Daoy (cell line): ENCODE results near the gene PARP14. TPM values are rescaled to one million over a fixed set of nuclear protein-coding genes. Genes with fewer than 3 reads are reported as not detected.
"Not testable (repeated sequence)": the region's sequence is repeated elsewhere in the genome, so short reads cannot be mapped to it uniquely, and the experiment has no call there.

ENCODE experiments used
- DNase-seq: peaks from one replicate; pipeline ENCODE4 v3.0.0-alpha.2; 2015; ENCODE audit warnings: low read depth
- total RNA-seq: library from RNA; depleted of rRNA; stranded (reverse); fragments of >200 nt; shearing (Covaris generic); gene quantifications from 2 replicates; pipeline ENCODE4 v1.2.3, GENCODE V29; 2014; rRNA removed

Gene PARP14, protein sequence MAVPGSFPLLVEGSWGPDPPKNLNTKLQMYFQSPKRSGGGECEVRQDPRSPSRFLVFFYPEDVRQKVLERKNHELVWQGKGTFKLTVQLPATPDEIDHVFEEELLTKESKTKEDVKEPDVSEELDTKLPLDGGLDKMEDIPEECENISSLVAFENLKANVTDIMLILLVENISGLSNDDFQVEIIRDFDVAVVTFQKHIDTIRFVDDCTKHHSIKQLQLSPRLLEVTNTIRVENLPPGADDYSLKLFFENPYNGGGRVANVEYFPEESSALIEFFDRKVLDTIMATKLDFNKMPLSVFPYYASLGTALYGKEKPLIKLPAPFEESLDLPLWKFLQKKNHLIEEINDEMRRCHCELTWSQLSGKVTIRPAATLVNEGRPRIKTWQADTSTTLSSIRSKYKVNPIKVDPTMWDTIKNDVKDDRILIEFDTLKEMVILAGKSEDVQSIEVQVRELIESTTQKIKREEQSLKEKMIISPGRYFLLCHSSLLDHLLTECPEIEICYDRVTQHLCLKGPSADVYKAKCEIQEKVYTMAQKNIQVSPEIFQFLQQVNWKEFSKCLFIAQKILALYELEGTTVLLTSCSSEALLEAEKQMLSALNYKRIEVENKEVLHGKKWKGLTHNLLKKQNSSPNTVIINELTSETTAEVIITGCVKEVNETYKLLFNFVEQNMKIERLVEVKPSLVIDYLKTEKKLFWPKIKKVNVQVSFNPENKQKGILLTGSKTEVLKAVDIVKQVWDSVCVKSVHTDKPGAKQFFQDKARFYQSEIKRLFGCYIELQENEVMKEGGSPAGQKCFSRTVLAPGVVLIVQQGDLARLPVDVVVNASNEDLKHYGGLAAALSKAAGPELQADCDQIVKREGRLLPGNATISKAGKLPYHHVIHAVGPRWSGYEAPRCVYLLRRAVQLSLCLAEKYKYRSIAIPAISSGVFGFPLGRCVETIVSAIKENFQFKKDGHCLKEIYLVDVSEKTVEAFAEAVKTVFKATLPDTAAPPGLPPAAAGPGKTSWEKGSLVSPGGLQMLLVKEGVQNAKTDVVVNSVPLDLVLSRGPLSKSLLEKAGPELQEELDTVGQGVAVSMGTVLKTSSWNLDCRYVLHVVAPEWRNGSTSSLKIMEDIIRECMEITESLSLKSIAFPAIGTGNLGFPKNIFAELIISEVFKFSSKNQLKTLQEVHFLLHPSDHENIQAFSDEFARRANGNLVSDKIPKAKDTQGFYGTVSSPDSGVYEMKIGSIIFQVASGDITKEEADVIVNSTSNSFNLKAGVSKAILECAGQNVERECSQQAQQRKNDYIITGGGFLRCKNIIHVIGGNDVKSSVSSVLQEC (N-terminal part only)
- 36.9 and 57.2 TPM in 2 replicates for total RNA-seq

DNA sequence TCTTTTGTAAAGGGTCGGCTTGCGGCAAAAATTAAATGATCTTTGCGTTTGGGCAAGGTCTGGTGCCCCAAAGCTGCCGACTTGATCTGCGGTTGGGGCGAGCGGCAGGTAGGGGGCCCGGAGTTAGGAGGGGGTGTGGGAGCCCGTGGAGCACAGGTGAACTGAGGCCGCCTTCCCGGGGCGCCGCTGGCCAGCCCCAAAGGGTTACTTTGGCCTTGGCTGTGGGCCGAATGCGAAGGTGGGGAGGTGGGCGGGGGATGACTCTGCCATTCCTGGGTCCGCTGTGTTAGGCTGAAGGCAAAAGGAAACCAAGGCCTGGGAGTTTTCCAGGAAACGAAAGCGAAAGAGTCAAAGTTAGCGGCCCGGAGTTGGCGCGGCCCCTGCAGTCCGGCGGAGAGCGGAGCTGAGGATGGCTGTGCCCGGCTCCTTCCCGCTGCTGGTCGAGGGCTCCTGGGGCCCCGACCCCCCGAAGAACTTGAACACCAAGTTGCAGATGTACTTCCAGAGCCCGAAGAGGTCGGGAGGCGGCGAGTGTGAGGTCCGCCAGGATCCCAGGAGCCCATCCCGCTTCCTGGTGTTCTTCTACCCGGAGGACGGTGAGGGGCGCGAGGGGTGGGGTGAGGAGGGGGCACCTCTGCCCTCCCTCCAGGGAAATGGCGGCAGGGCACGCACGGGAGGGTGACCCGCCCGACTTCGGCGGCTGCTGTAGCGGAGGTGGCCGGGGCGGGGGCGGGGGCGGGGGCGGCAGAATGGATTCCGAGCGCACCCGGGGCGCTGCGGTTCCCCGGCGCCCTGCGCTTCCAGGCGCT is at the start of gene PARP14:
TSS of gene PARP14 (plus strand) at position 365 of the 809 bp plus-strand sequence. CDS start at position 410, 45 bp downstream.
- peak; percentile 83 for DNase-seq

DNA sequence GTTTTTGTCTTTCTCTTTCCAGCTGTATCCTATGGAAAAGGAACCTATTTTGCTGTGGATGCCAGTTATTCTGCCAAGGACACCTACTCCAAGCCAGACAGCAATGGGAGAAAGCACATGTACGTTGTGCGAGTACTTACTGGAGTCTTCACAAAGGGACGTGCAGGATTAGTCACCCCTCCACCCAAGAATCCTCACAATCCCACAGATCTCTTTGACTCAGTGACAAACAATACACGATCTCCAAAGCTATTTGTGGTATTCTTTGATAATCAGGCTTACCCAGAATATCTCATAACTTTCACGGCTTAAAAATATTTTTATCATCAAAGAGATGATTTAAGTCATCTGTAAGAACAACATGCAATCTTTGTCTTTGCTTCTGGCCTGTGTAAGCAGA is 44.9 kb upstream of the PARP14 start:
- peak; percentile 21 for DNase-seq

DNA sequence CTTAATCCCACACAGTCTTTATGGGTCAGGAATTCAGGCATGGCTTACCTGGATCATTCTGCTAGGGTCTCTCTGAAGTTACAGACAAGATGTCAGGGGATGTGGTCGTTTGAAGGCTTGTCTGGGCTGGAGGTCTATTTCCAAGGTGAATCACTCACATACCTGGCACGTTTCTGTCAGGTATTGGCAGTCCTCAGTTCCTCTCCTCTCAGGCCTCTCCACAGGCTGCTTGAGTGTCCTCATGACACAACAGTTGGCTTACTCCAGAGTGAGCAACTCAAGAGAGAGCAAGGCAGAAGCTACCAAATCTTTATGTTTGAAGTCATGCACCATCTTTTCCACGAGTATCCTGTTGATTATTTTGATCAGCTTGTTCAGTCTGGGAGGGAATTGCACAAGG is 43.9 kb upstream of the PARP14 start:
- no peak for DNase-seq

DNA sequence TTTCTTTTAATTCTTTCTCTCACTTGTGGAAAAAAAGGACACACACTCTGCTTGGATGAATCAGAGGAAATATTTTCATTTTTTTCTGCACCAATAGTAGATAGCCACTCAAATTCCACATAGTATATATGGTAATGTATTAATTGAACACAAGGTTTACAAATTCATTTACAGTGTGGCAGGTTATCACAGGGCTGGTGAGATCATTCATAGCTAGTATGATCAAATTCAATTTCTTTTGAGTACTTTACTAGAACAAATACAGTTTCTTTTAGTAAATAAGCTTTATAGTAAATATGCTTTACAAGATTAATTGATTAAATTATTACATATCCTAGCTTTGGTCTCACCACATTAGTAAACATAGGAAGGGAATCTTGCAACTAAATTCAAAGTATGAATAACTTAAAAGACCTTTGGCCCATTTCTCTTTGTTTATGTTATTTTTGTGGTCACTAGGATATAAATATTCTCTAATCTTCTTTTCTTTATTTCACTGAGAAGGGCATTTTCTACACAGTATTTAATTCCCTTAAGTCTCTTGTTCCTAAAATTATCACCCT is 40.1 kb upstream of the PARP14 start:
- DNase-seq, result no peak

DNA sequence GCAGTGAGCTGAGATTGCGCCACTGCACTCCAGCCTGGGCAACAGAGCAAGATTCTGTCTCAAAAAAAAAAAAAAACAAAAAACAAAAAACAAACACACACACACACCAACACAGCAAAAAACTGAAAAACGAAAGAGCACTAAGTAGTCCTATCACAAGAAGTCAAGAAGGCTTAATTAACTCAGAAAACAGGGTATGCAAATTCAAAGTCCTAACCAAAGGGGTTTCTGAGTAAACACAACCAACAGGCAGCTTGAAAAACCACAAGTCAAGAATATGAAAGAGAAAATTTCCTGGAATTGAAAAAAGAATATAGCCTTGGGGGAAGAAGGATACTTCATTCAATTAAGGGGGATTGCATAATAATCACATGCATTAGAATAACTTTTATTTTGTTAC is 37.7 kb upstream of the PARP14 start:
- DNase-seq, result no peak

DNA sequence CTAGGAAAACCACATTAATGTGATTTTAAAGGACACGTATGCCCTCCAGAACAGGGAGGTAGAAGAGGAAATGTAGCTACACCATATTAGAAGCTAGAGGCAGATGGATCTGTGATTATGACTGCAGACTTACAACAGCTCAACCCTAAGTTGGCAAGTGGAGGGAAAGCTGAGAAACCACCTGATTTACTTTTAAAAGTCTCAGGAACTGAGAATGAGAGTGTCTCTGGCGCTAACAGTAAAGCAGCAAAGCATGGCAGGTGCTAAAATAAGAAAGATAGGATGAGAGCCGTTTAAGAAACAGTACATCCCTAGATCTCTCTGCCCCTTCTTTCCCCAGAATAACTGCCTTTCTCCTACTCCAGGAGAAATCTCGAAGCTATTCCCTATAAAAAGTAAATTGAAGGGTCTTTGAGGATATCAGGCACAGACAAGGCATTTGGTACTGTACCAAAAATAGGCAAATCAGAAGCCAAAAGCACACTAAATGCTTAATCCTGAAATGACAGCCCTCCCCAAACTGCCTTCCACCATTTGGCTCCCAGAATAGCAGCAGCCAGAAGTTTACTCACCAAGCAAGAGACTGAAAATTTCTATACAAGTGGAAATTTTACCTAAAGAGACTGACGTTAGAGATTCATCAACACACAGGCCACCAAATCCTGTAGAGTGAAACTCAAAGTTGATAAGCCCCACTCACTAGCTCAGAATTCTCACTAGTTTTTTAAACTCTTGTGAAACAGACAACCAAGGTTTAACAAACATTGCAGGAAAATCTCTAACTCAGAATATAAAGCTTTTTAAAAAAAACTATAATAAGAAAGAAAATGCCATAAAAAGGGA is 34.3 kb upstream of the PARP14 start:
- no peak for DNase-seq

DNA sequence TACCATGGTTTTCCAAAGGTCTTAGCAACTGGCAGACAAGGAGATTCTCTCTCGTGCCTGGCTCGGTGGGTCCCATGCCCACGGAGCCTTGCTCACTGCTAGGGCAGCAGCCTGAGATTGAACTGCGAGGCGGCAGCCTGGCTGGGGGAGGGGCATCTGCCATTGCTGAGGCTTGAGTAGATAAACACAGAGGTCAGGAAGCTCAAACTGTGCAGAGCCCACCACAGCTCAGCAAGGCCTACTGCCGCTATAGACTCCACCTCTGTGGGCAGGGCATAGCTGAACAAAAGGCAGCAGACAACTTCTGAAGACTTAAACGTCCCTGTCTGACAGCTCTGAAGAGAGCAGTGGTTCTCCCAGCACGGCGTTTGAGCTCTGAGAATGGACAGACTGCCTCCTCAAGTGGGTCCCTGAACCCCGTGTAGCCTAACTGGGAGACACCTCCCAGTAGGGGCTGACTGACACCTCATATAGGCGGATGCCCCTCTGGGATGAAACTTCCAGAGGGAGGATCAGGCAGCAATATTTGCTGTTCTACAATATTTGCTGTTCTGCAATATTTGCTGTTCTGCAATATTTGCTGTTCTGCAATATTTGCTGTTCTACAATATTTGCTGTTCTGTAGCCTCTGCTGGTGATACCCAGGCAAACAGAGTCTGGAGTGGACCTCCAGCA is 29.3 kb upstream of the PARP14 start:
- not testable (repeated sequence) for DNase-seq

DNA sequence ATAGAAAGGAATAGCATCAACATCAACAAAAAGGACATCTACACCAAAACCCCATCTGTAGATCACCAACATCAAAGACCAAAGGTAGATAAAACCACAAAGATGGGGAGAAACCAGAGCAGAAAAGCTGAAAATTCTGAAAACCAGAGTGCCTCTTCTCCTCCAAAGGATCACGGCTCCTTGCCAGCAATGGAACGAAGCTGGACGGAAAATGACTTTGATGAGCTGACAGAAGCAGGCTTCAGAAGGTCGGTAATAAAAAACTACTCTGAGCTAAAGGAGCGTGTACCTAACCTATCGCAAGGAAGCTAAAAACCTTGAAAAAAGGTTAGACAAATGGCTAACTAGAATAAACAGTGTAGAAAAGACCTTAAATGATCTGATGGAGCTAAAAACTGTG is 28.7 kb upstream of the PARP14 start:
- DNase-seq, result not testable (repeated sequence)

DNA sequence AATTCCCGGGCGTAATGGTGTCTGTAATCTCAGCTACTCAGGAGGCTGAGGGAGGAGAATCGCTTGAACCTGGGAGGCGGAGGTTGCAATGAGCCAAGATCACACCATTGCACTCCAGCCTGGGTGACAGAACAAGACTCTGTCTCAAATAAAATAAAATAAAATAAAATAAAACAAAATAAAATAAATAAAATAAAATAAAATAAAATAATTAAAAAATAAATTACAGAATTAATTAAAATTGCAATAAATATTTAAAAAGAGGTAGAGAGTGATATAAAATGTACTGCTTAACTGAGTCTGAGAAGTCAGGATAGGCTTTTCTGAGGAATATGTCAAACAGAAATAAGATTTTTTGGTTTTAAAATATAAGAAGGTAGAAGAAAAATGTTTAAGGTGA is 22.3 kb upstream of the PARP14 start:
- DNase-seq, result not testable (repeated sequence)

DNA sequence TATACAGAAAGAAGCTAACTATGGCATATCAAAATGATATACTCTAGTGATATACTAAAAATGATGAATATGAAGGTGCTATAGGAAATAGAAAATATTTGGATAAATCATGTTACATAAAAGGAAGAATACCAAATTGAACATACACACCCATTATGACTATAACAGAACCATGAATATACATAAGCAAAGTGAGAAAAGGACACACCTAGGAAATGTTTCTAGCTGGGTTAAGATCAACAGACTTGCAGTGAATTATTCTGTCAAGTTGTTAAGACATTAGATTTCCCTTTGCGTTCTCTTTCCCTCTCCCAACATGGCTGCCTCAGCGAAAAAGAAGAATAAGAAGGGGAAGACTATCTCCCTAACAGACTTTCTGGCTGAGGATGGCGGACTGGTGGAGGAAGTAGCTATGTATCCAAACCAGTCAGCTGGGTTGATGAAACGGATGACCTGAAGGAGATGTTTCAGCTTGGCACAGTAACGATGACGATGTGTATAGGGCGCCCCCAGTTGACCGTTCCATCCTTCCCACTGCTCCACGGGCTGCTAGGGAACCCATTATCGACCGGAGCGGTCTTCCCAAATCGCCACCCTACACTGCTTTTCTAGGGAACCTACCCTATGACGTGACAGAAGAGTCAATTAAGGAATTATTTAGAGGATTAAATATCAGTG is 20.2 kb upstream of the PARP14 start:
- no peak for DNase-seq

DNA sequence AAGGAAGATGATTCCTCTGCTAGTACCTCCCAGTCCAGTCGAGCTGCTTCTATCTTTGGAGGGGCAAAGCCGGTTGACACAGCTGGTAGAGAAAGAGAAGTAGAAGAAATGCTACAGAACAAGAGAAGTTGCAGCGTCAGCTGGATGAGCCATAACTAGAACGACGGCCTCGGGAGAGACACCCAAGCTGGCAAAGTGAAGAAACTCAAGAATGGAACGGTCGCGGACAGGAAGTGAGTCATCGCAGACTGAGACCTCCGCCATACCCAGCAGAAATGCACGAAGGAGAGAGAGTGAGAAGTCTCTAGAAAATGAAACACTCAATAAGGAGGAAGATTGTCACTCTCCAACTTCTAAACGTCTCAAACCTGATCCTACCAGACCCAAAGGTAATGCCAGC is 19.0 kb upstream of the PARP14 start:
- peak; percentile 45 for DNase-seq

DNA sequence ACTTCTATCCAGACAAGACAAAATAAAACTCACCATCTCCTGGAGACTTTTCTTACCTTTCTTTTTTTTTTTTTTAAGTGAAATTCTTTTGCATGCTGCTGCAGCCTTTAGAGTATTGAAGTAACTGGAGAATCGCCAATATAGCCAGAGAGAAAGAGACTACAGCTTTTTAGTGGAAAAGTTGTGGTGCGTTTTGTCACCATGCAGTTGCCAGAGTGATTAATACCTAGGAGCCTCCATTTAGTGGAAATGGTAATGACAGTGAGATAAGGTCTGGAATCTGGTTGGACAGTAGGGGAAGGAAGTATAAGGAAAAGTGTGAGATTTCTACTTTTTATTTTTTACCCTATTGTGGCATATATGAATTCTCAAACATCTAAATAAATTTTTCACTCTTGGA is 18.1 kb upstream of the PARP14 start:
- DNase-seq, result peak; percentile 25

DNA sequence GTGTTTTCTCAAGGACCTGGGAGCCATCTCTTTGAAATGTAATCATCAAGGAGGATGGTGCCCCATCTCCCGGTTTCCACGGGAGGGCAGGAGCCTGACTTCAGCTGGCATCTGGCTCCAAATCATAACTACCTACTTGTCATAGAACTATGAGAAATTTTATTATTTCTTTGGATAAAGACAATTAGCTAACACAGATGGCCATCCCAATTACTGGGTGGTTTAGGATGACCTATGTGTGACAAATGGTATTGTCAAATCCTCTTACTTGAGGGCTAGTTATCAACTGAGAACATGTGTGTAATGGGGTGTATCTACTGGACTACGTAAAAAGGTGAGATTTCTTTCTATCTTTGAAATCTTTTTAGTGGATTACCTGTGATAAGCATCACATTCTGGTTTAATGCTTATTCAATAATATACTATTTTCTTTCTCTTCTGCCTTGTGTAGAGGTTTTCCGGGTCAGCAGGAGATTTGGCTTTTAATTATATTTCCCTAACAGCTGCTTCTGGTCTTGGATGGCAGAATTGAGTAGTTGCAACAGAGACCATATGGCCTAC is 15.3 kb upstream of the PARP14 start:
- DNase-seq, result no peak

DNA sequence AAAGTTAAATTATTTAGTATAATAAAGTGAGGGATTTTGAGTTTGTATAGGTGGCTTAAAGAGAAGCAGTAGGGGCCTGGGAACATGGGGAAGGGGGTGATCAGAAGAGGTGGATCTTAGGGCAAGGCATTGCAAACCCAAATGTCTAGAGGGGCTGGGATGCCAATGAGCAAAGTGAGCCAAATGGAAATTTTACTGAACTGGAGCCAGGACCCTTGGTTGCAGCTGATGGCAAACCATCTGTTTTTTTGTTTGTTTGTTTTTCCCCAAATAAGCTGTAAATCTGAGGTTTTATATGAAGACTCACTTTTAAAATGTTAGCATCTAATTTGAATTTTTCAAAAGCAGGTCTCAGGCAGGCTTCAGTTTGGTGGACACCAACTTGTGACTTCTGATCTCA is 14.8 kb upstream of the PARP14 start:
- DNase-seq, result no peak

DNA sequence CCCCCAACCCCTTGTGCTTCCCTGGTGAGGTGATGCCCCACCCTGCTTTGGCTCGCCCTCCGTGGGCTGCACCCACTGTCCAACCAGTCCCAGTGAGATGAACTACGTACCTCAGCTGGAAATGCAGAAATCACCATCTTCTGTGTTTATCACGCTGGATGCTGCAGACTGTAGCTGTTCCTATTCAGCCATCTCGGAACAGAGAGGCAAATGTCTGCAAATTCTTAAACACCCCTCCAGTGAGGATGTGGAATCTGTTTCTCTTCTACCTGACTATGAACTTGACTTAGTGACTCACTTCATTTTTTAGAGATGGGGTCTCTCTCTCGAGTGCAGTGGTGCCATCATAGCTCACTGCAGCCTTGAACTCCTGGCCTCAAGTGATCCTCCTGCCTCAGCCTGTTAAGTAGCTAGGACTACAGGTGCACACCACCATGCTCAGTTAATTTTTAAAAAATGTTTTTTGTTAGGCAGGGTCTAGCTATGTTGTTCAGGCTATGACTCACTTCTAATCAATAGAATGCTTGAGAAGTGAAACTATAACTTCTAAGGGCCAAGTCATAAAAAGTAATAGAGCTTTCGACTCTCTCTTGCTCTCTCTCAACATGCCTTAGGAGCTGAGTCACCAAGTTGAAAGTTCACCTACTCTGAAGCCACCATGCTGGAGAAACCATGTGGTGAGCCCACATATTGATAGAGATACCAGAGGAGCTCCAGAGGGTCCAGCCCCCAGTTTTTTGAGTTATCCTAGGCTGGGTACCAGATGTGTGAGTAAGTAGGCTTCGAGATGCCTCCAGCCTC is 11.5 kb upstream of the PARP14 start:
- DNase-seq, result peak; percentile 70

DNA sequence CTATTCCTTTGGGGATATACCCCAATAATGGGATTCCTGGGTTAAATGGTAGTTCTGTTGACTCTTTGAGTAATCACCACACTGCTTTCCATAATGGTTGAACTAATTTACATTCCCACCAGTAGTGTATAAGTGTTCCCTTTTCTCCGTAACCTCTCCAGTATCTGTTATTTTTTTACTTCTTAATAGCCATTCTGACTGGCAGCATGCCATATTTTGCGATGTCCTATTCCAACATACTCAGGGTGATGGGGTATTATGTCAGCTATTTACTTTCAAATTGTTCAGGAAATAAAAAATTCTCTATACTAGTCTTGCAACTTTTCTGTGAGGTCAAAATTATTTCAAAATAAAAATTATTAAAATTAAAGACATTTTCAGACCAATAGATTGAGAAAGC is 9.1 kb upstream of the PARP14 start:
- no peak for DNase-seq

DNA sequence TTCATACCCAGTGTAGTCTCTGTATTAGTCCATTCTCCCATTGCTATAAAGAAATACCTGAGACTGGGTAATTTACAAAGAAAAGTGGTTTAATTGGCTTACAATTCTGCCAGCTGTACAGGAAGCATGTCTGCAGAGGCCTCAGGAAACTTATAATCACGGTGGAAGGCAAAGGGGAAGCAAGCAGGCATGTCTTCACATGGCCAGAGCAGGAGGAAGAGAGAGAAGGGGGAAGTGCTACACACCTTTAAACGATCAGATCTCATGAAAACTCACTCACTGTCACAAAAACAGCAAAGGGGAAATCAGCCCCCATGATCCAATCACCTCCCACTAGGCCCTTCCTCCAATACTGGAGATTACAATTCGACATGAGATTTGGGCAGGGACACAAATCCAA is 6.3 kb upstream of the PARP14 start:
- DNase-seq, result no peak
